HAP-1 (cell line): ENCODE data around the gene OSBPL10.

ENCODE experiments used
- DNase-seq, 2 experiments: peaks; one replicate each; pipeline ENCODE4 v3.0.0-alpha.2; 2016 to 2020; ENCODE audit warnings: low spot score in 2 of 2
- H3K27me3 ChIP-seq: fragments of 250-450 bp; sonication (Bioruptor Pico); 2 replicates; pipeline ENCODE4 v1.5.1; 2020; ENCODE audit warnings: low read depth, mild to moderate bottlenecking, moderate library complexity
- H3K36me3 ChIP-seq: fragments of 250-450 bp; sonication (Bioruptor Pico); replicated peaks from 2 replicates; pipeline ENCODE4 v1.5.1; 2020; ENCODE audit warnings: mild to moderate bottlenecking
- H3K4me1 ChIP-seq: fragments of 250-450 bp; sonication (Bioruptor Pico); 2 replicates; pipeline ENCODE4 v1.5.1; 2020; ENCODE audit warnings: mild to moderate bottlenecking
- H3K4me3 ChIP-seq: fragments of 250-450 bp; sonication (Bioruptor Pico); 2 replicates; pipeline ENCODE4 v1.5.1; 2020; ENCODE audit warnings: mild to moderate bottlenecking, moderate library complexity
- H3K9me3 ChIP-seq: fragments of 250-450 bp; sonication (Bioruptor Pico); 2 replicates; pipeline ENCODE4 v1.5.1; 2020; ENCODE audit warnings: mild to moderate bottlenecking, moderate library complexity
- in situ Hi-C: fragments of 300-500 bp; cut with MboI; formaldehyde crosslinking; loops from 3 replicates; pipeline ENCODE4 v1.14.3; 2020; ENCODE audit warnings: low sequenced_read_pairs, inconsistent platforms, mixed read lengths

The OSBPL10 gene

DNA sequence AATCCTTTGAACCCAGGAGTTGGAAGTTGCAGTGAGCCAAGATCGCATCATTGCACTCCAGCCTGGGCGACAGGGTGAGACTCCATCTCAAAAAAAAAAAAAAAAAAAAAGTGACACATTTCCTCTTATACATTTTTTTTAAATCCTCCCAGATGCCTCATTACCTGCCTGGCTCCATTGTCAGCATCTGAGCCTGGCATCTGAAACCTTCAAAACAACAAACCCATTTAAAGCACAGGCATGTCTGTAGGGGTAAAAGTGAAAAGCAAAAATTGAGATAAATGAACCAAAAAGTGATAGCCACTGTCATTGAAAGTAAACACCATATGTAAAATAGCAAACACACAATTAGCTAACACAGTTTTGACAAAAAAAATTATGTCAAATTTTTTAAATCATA lies 38.6 kb downstream of the OSBPL10 start:
- in situ Hi-C loops, result no loop called here
- no peaks in the 10 kb centered on the region for H3K36me3 ChIP-seq
- no peaks in the 10 kb centered on the region for H3K27me3 ChIP-seq
- H3K4me1 ChIP-seq, result no peaks in the 10 kb centered on the region
- no peak for DNase-seq
- no peak overlapping the region for H3K4me3 ChIP-seq
- H3K9me3 ChIP-seq, result no peaks in the 10 kb centered on the region

DNA sequence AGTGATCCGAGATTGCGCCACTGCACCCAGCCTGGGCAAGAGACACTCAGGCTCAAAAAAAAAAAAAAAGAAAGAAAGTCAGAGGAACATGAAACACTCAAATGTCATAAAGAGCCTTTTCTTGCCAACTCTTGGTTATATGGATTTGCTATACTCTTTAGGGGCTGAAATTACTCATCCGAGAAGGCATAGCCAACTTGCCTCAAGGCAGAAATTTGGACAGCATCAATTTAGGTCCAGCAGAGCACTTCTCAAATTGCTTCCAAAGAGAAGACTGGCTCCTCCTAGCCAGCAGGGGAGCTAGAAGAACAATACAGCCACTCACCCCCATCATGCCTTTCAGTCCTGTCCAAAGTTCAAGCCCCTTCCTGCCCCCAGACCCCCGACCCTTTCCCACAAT lies 43.8 kb downstream of the OSBPL10 start:
- in situ Hi-C loops, result no loop called here
- DNase-seq, result no peak
- H3K4me3 ChIP-seq, result no peak overlapping the region
- no peaks in the 10 kb centered on the region for H3K36me3 ChIP-seq
- H3K4me1 ChIP-seq, result no peaks in the 10 kb centered on the region
- H3K27me3 ChIP-seq, result no peaks in the 10 kb centered on the region
- H3K9me3 ChIP-seq, result no peaks in the 10 kb centered on the region

DNA sequence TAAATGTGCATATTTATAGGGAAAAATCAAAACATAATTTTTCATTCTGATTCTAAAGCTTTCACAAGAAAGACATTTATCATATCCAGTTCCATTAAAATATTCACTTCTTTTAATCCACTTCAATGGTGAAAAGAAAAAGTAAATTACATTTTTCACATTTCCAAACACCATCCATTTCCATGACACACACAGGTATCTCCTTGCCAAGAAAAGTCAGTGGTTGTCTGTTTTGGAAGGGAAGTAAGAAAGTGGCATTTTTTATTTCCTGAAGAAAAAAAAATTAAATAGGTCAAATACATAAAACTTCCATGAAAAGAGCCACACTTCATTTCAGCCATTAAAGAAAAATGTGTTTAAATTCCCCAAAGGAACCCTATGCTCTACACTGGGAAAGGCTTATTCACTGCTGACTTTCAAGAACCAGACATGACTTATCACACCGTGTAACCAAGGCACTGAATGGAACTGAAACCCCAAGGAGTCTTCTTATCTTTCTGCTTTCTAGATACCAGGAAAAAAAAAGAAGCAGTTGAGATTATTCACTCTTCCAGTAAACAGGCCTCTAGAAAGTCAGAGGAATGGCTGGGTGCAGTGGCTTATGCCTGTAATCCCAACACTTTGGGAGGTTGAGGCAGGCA lies 44.5 kb downstream of the OSBPL10 start:
- Histone ChIP-seq H3K4me3 (no peak overlapping the region), H3K27me3 (no peaks in the 10 kb centered on the region), H3K9me3 (no peaks in the 10 kb centered on the region), H3K4me1 (no peaks in the 10 kb centered on the region), H3K36me3 (no peaks in the 10 kb centered on the region)
- in situ Hi-C loops, result no loop called here
- no peak for DNase-seq

DNA sequence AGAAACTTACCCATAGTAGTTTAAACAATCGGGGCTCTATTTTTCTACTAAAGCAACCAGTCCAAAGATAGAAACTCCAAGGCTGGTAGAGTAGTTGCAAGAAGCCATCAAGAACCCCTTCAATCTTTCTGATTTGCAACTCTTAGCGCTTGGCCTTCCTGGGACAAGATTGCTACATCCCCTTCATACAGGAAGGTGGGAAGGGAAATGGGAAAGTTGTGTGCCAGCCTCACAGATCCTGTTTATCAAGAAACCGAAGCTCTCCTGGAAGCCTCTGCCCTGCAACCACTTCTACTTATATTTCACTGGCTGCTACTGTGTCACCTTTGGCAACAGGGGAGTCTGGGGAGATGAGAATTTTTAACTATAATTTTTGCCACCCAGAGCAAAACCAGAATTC lies 46.2 kb downstream of the OSBPL10 start:
- Histone ChIP-seq H3K27me3 (no peaks in the 10 kb centered on the region), H3K36me3 (no peaks in the 10 kb centered on the region), H3K4me3 (no peak overlapping the region), H3K9me3 (no peaks in the 10 kb centered on the region), H3K4me1 (no peaks in the 10 kb centered on the region)
- DNase-seq, result no peak
- in situ Hi-C loops, result no loop called here

DNA sequence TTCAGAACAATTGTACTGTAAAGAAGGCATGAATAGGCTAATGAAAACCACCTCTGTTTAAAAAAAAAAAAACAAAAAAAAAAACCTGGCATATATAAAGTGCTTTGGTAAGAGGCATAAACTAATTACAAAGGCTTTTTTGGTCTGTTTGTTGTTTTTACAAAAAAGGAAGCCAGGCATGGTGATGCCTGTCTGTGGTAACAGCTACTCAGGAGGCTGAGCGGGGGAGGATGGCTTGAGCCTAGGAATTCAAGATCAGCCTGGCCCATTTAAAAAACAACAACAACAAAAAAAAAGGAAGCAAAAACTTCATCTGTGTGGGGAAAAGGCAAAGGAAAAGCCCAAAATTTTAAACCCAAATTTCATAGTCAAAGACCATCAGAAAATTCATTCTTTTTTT lies 47.0 kb downstream of the OSBPL10 start:
- no peaks in the 10 kb centered on the region for H3K4me1 ChIP-seq
- H3K4me3 ChIP-seq, result no peak overlapping the region
- no peaks in the 10 kb centered on the region for H3K9me3 ChIP-seq
- no peak for DNase-seq
- in situ Hi-C loops, result no loop called here
- H3K27me3 ChIP-seq, result no peaks in the 10 kb centered on the region
- H3K36me3 ChIP-seq, result no peaks in the 10 kb centered on the region

DNA sequence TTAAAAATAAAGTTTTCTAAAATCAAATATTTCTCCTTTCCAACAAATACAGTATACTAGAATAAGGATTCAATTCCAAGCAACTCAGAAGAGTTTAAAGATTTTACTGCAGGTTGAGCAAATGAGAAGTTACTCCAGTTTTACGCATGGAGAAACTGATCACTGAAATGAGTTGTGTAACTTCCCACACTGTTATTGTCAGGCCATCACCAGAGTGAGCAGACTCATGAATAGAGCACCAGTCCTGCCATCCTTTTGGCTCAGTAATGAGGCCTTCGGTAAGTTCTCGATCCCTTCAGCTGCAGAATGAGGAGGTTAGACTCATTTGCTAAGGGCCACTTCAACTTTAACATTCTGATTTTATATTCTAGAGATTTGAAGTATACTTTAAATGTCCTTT lies 48.1 kb downstream of the OSBPL10 start:
- in situ Hi-C loops, result no loop called here
- no peaks in the 10 kb centered on the region for H3K4me1 ChIP-seq

DNA sequence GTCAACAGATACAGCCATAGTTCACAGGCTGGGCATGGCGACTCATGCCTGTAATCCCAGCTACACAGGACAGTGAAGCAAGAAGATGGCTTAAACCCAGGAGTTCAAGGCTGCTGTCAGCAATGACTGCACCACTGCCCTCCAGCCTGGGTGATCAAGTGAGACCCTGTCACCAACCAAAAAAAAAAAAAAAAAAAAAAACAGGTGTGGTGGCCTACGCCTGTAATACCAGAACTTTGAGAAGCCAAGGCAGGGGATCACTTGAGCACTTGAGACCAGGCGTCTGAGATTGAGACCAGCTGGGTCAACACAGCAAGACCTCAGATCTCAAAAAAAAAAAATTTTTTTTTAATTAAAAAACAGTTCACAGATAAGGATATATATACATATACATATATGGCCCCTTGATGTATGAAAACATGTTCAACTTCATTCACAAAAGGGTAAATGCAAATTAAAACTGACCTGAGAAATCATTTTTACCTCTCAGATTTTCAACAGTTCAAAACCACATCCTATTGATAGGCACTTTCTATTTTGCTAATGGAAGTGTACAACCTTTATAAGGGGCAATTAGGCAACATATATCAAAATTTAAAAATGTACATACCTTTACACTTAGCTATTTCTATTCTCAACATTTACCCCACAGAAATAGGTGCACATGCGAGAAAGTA lies 51.1 kb downstream of the OSBPL10 start:
- Histone ChIP-seq H3K36me3 (no peaks in the 10 kb centered on the region), H3K9me3 (no peaks in the 10 kb centered on the region), H3K4me3 (no peak overlapping the region), H3K27me3 (no peaks in the 10 kb centered on the region), H3K4me1 (no peaks in the 10 kb centered on the region)
- DNase-seq, result no peak
- in situ Hi-C loops, result no loop called here

More for the DNA sequence above, 48.1 kb downstream of the OSBPL10 start:
- no peaks in the 10 kb centered on the region for H3K9me3 ChIP-seq
- no peak overlapping the region for H3K4me3 ChIP-seq
- no peak for DNase-seq
- H3K27me3 ChIP-seq, result no peaks in the 10 kb centered on the region
- H3K36me3 ChIP-seq, result no peaks in the 10 kb centered on the region

DNA sequence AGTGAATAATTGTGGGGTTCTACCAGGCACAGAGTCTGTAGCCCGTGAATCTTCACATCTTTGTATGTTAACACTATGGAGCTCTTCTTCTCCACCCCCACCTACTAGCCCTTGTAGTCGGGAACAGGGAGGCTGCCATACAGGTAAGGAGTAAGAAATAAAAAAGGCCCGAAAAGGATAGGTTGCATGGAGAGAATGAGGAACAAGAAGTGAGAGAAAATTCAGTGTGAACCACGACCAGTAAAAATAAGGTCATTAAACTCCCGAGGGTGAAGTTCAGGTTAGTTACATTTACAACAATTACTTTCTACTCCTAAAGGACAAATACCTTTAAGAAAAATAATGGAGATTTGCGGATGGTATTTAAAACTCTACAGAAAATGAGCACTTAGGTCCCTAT lies 53.3 kb downstream of the OSBPL10 start:
- Histone ChIP-seq H3K36me3 (no peaks in the 10 kb centered on the region), H3K4me1 (peaks cover 5% of the 10 kb centered on the region), H3K27me3 (no peaks in the 10 kb centered on the region), H3K9me3 (no peaks in the 10 kb centered on the region), H3K4me3 (no peak overlapping the region)
- in situ Hi-C loops, result no loop called here
- DNase-seq, result no peak

DNA sequence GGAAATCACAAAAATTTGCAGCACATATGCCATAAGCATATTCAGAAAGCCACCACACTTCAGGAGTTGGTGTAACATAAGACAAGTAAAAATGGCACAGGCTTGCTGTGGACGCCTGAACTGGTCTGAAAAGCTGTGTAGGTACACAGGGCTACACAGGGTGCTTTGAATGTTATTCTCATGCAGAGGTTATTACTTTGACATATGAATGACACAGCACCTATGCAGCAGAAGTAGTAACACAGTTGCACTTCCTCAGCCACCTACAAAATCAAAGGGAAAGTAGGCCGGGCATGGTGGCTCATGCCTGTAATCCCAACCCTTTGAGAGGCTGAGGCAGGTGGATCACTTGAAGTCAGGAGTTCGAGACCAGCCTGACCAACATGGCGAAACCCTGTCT lies 54.5 kb downstream of the OSBPL10 start:
- Histone ChIP-seq H3K4me1 (peaks cover 10% of the 10 kb centered on the region), H3K9me3 (no peaks in the 10 kb centered on the region), H3K36me3 (no peaks in the 10 kb centered on the region), H3K27me3 (no peaks in the 10 kb centered on the region), H3K4me3 (no peak overlapping the region)
- in situ Hi-C loops, result no loop called here
- no peak for DNase-seq

DNA sequence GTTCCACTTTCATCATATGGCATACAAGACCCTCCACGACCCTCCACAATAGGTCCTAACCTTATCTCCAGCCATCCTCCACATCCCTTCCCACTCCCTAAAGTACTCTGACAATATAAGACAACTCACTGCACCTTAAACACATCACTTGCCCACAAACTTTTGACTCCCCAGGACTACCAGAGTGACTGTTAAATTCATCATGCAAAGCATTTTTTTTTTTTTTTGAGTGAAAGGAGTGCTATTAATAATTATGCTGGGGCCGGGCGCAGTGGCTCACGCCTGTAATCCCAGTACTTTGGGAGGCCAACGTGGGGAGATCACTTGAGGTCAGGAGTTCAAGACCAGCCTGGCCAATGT lies 55.8 kb downstream of the OSBPL10 start:
- H3K27me3 ChIP-seq, result no peaks in the 10 kb centered on the region
- no peaks in the 10 kb centered on the region for H3K36me3 ChIP-seq
- H3K4me1 ChIP-seq, result peaks cover 10% of the 10 kb centered on the region
- in situ Hi-C loops, result no loop called here
- H3K9me3 ChIP-seq, result no peaks in the 10 kb centered on the region
- no peak for DNase-seq
- no peak overlapping the region for H3K4me3 ChIP-seq

DNA sequence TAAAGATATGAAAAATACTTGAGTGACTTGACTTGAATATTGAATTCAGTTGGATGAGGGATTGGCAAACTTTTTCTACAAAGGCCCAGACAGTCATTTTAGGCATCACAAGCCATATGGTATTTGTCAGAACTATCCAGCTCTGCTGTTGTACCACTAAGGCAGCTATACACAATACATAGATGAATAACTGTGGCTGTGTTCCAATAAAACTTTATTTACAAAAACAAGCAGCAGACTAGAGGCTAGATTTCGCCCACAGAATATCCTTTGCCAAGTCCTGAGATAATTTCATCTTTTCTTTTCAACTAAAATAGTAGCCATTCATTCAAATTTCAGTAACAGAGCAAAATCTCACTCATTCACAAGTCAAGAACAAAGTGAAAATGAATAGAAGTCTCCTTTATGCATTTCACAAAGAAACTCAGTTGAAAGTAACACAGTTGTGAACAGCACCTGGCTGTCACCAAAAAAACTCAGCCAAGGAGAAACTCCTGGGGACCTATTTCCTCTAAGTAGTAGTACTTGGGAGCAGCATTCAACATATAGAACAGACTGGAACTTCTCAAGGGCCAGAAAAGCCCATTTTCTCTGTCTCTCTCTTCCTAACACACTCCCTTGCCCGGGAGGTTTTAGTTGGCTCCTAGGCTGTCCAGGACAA lies 56.3 kb downstream of the OSBPL10 start:
- Histone ChIP-seq H3K9me3 (no peaks in the 10 kb centered on the region), H3K36me3 (no peaks in the 10 kb centered on the region), H3K4me1 (peaks cover 10% of the 10 kb centered on the region), H3K27me3 (no peaks in the 10 kb centered on the region), H3K4me3 (no peak overlapping the region)
- in situ Hi-C loops, result no loop called here
- DNase-seq, result no peak

DNA sequence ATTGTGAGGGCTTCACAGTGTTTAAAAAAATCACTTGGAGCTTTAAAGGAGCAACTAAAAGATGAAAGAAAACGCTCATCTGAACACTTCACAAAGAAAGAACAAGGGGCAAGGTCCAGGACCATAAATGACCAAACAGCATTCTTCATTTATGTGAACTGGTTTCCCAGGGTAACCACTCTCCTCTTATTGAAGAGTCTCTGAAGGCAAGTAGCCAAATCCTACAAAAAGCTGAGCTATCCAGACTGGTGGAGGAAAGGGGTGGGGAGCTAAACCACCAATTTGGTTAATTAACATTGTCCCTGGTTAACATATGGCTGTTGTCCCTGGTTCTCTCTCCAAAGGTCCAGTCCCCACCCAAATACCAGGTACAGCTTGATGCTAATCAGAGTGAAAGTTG lies 58.1 kb downstream of the OSBPL10 start:
- Histone ChIP-seq H3K9me3 (no peaks in the 10 kb centered on the region), H3K4me1 (peaks cover 10% of the 10 kb centered on the region), H3K27me3 (no peaks in the 10 kb centered on the region), H3K4me3 (no peak overlapping the region), H3K36me3 (no peaks in the 10 kb centered on the region)
- in situ Hi-C loops, result no loop called here
- peak in 1 of 2 experiments; percentile 29 for DNase-seq

DNA sequence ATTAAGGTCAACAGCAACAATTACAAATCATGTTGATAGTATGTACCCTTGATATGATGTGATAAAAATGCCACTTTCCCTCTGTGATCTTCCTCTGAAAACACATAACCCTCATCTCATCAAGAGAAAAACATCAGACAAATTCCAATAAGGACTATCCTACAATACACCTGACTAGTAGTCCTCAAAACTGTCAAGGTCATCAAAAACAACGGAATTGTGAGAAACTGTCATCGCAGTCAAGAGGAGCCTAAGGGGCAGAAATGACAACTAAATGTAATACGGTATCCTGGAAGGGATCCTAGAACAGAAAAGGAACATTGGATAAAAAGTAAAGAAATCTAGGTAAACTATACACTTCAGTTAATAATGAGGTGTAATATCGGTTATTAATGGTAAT lies 59.2 kb downstream of the OSBPL10 start:
- Histone ChIP-seq H3K36me3 (no peaks in the 10 kb centered on the region), H3K4me3 (no peak overlapping the region), H3K27me3 (no peaks in the 10 kb centered on the region), H3K9me3 (no peaks in the 10 kb centered on the region), H3K4me1 (peaks cover 13% of the 10 kb centered on the region)
- DNase-seq, result no peak
- in situ Hi-C loops, result no loop called here

DNA sequence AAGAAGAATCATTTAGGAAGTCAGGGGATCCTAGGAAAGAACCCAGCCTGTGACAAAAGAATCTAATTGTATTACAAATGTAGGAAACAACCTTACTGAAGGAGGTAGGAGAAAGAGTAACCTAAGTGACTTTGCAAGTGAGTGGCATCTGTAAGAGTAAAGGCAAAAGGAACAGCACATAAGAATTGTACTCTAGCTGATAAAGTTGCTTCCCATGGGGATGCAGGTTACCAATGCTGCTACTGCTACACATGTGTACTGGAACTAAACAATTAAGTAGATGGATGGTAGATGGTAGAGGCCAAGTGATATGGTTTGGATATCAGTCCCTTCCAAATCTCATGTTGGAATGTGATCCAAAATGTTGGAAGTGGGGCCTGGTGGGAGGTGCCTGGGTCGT lies 60.8 kb downstream of the OSBPL10 start:
- in situ Hi-C loops, result no loop called here
- no peak overlapping the region for H3K4me3 ChIP-seq
- no peaks in the 10 kb centered on the region for H3K36me3 ChIP-seq
- no peak for DNase-seq
- peaks cover 21% of the 10 kb centered on the region for H3K4me1 ChIP-seq
- H3K9me3 ChIP-seq, result no peaks in the 10 kb centered on the region
- no peaks in the 10 kb centered on the region for H3K27me3 ChIP-seq
